HFFc6 (cell line): ENCODE results near the gene MICAL2. TPM values are rescaled to one million over a fixed set of nuclear protein-coding genes. Genes with fewer than 3 reads are reported as not detected.
A peak's percentile ranks its signal among the peaks of the same experiment; 100 is the strongest.

ENCODE experiments used
- DNase-seq: peaks from one replicate; pipeline ENCODE4 v3.0.0-alpha.2; 2018
- H3K27ac Mint-ChIP-seq: 2 replicates; pipeline ENCODE4 v1.8.0; 2020; ENCODE audit warnings: mild to moderate bottlenecking, mixed read lengths
- H3K27me3 Mint-ChIP-seq: 2 replicates; pipeline ENCODE4 v1.8.0; 2021; ENCODE audit warnings: mild to moderate bottlenecking, moderate library complexity, mixed read lengths; ENCODE audit not compliant: insufficient read depth
- H3K36me3 Mint-ChIP-seq: 2 replicates; pipeline ENCODE4 v1.8.0; 2021; ENCODE audit warnings: low read depth, mixed read lengths
- H3K4me1 Mint-ChIP-seq: 2 replicates; pipeline ENCODE4 v1.8.0; 2020; ENCODE audit warnings: low read depth, mixed read lengths
- H3K4me3 Mint-ChIP-seq: 2 replicates; pipeline ENCODE4 v1.8.0; 2020; ENCODE audit warnings: mild to moderate bottlenecking, moderate library complexity, mixed read lengths
- H3K9me3 Mint-ChIP-seq: 2 replicates; pipeline ENCODE4 v1.8.0; 2020; ENCODE audit warnings: mild to moderate bottlenecking, mixed read lengths
- total RNA-seq, 6 experiments: library from RNA; stranded (reverse); fragmentation: NEBNext Ultra II Directional; extraction: Animal tissue kit (Norgen Biotek cat#: 25700); gene quantifications; 2 replicates in 1 of 6; 3 replicates in 5 of 6; pipeline ENCODE4 v1.2.3, GENCODE V29; 2021
- TF ChIP-seq, protein P1 (sequence below): fragments of 200-600 bp; sonication (generic); IDR thresholded peaks from 2 replicates; pipeline ENCODE4 v1.5.0; 2021; ENCODE audit warnings: antibody characterized with exemption, mild to moderate bottlenecking

The MICAL2 gene
- total RNA-seq, 6 experiments from 2014 or later, result 199 to 252 (median 233) TPM

DNA sequence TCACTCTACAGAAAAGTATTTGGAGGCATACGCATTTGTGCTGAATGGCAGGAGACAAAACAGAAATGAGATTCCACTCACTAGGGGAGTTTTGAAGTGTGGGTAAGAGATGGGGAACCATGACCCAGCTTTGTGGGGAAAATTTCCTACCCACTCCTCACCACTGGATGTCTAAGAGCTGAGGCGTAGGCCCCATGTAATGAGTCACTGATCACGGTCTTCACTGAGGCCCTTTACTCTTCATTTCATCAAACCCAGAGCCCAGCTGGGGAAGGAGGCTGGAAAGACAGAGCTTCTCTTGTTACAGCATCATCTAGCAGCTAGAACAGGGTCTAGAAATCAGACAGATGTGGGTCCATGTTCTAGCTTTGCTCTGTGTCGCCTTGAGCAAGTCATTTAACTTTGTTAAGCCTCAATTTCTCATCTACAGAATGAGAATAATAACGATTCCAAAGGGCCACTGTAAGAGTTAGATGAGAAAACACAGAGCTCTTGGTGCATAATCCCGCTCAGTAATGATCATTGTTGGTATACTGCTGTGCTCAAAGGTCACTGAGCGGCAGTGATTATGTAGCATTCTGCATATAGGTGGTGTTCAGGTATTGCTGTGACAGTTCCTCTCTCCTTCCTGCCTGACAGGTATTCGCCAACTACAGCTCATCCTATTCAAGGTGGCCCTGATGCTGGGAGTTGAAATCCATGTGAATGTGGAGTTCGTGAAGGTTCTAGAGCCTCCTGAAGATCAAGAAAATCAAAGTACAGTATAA, 97.2 kb downstream of the MICAL2 start:
- H3K36me3 Mint-ChIP-seq, result peaks cover 100% of the 10 kb centered on the region
- TF ChIP-seq, protein P1, sequence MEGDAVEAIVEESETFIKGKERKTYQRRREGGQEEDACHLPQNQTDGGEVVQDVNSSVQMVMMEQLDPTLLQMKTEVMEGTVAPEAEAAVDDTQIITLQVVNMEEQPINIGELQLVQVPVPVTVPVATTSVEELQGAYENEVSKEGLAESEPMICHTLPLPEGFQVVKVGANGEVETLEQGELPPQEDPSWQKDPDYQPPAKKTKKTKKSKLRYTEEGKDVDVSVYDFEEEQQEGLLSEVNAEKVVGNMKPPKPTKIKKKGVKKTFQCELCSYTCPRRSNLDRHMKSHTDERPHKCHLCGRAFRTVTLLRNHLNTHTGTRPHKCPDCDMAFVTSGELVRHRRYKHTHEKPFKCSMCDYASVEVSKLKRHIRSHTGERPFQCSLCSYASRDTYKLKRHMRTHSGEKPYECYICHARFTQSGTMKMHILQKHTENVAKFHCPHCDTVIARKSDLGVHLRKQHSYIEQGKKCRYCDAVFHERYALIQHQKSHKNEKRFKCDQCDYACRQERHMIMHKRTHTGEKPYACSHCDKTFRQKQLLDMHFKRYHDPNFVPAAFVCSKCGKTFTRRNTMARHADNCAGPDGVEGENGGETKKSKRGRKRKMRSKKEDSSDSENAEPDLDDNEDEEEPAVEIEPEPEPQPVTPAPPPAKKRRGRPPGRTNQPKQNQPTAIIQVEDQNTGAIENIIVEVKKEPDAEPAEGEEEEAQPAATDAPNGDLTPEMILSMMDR, result peak; percentile 19; the same call in 1 of the 2 replicates
- peaks cover 2% of the 10 kb centered on the region for H3K27me3 Mint-ChIP-seq
- H3K4me3 Mint-ChIP-seq, result peak overlapping the region; percentile 57
- H3K27ac Mint-ChIP-seq, result peak overlapping the region; percentile 87
- H3K4me1 Mint-ChIP-seq, result peaks cover 76% of the 10 kb centered on the region
- peak; percentile 59 for DNase-seq
- H3K9me3 Mint-ChIP-seq, result peaks cover 6% of the 10 kb centered on the region; the same call in 1 of the 2 replicates

- Mint-ChIP-seq H3K27me3 (peaks cover 2% of the 10 kb centered on the region), H3K27ac (peak overlapping the region; percentile 87; the same call in 1 of the 2 replicates), H3K36me3 (peaks cover 99% of the 10 kb centered on the region), H3K4me3 (no peak overlapping the region), H3K9me3 (peaks cover 6% of the 10 kb centered on the region; the same call in 1 of the 2 replicates), H3K4me1 (peaks cover 76% of the 10 kb centered on the region)
- TF ChIP-seq, protein P1, result no peak
- no peak for DNase-seq
Observed at GRCh38 chr11:12209096-12209495, 98.7 kb downstream of the MICAL2 start.

GRCh38 chr11:12210200-12210599, 99.8 kb downstream of the MICAL2 start:
- H3K4me1 Mint-ChIP-seq, result peaks cover 76% of the 10 kb centered on the region
- H3K27ac Mint-ChIP-seq, result peak overlapping the region; percentile 67
- peaks cover 2% of the 10 kb centered on the region for H3K27me3 Mint-ChIP-seq
- H3K36me3 Mint-ChIP-seq, result peaks cover 94% of the 10 kb centered on the region
- no peak for DNase-seq
- H3K4me3 Mint-ChIP-seq, result no peak overlapping the region
- no peaks in the 10 kb centered on the region for H3K9me3 Mint-ChIP-seq
- TF ChIP-seq, protein P1, result no peak

DNA sequence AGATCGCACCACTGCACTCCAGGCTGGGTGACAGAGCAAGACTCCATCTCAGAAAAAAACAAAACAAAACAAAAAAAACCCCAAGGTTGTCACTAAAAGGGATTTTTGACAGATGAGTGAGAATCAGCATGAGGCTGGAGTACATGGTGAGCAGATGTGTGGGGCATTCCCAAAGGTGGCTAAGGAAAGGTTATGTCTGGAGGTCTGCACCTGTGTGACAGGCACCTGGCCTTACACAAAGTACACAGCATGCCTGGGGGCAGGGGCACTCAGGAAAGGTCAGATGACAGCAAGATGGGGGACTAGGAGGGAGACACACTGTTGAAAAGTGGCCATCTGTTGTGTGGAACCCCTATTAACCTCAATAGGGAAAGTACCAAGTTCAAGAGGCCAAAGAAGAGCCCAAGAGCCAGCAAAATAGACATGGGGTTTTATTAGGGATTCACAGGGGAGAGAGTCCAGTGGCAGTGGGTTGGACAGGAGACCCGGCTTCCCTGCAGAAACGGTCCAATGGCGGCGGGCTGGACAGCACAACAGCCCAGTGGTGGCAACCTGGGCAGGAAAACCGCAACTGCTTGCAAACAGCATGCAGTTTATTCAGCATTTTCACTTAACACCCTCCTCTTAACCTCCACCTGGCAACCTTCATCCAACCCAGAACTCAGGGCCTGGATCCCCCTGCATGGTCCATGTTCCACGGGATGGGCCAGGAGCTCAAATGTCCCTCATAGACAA, 101.1 kb downstream of the MICAL2 start:
- DNase-seq, result no peak
- peak overlapping the region; percentile 22; the same call in 1 of the 2 replicates for H3K27ac Mint-ChIP-seq
- no peaks in the 10 kb centered on the region for H3K9me3 Mint-ChIP-seq
- H3K27me3 Mint-ChIP-seq, result no peaks in the 10 kb centered on the region; the same call in 1 of the 2 replicates
- TF ChIP-seq, protein P1, result no peak
- H3K4me3 Mint-ChIP-seq, result no peak overlapping the region
- H3K4me1 Mint-ChIP-seq, result peaks cover 70% of the 10 kb centered on the region
- peaks cover 93% of the 10 kb centered on the region for H3K36me3 Mint-ChIP-seq

GRCh38 chr11:12212174-12212820, 101.9 kb downstream of the MICAL2 start:
- Mint-ChIP-seq H3K27me3 (no peaks in the 10 kb centered on the region; the same call in 1 of the 2 replicates), H3K9me3 (no peaks in the 10 kb centered on the region), H3K4me1 (peaks cover 66% of the 10 kb centered on the region), H3K4me3 (no peak overlapping the region), H3K27ac (peak overlapping the region; percentile 56; the same call in 1 of the 2 replicates), H3K36me3 (peaks cover 86% of the 10 kb centered on the region)
- TF ChIP-seq, protein P1, result no peak
- no peak for DNase-seq
